ENCODE measurements around the gene RAPGEF5.

RAPGEF5 gene

GRCh38 chr7:22375359-22376048 lies 18.6 kb upstream of the RAPGEF5 start:
- DNase-seq: no peak

GRCh38 chr7:22373911-22374310 lies 17.0 kb upstream of the RAPGEF5 start:
- no peak for DNase-seq

- no peak for DNase-seq
Observed at GRCh38 chr7:22373388-22373787, 16.4 kb upstream of the RAPGEF5 start.

- DNase-seq: no peak
Observed at GRCh38 chr7:22372863-22373262, 15.9 kb upstream of the RAPGEF5 start.

- no peak for DNase-seq
Observed at GRCh38 chr7:22371878-22372277, 14.9 kb upstream of the RAPGEF5 start.

DNA sequence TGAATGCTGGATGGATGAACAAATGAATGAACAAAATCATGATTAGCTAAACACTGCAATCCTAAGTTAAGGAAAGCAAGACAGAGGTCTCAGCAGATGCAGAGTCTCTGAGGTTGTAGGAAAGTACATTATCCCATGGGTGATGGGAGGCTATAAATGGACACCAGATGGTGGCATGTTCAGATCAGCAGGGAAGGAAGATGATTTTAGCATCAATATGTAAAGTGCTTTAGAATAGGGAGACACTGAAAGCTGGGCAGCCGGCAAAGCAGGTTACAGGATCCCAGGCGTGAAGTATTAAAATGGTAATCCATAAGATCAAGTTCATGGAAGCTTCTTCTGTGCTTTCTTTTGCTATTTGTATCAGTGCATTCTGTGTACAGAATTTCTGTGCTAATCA lies 7.9 kb upstream of the RAPGEF5 start:
- no peak for DNase-seq

- DNase-seq: no peak
Observed at GRCh38 chr7:22363756-22364422, 6.9 kb upstream of the RAPGEF5 start.

DNA sequence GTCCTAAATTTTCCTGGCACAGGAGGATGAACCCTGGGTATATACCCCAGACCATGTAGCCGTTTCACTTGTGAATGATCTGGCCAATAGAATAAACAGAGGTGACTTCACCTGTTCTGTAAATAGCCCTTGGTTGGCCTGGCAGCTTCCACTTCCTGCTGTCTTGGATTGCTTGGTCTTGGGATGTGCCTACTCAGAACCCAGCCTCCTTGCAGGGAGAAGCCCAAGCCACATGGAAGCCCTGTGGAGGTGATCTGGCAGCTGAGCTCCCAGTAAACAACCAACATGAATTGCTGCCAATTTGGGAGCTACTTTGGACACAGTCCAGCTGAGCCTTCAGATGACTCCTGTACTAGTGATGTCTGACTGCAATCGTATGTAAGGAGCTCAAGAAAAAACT lies 4.8 kb upstream of the RAPGEF5 start:
- no peak for DNase-seq

DNA sequence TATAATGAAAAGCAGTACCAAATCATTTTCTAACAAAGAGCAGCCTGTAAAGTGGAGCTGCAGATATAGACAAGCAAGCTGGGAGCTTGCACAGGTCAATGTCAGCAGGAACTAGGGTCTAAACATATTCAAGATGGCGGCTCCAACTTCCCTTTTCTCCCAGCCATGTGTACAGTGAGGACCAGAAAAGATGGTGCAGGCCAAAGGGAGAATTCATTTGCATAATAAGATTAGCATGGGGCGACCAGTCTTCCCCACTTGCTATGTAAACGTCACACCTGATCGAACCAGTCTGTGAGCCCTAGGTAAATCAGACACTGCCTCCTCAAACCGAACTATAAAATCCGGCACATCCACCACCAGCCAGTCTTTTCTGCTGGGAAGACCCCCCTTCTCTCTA lies 4.4 kb upstream of the RAPGEF5 start:
- DNase-seq: no peak

DNA sequence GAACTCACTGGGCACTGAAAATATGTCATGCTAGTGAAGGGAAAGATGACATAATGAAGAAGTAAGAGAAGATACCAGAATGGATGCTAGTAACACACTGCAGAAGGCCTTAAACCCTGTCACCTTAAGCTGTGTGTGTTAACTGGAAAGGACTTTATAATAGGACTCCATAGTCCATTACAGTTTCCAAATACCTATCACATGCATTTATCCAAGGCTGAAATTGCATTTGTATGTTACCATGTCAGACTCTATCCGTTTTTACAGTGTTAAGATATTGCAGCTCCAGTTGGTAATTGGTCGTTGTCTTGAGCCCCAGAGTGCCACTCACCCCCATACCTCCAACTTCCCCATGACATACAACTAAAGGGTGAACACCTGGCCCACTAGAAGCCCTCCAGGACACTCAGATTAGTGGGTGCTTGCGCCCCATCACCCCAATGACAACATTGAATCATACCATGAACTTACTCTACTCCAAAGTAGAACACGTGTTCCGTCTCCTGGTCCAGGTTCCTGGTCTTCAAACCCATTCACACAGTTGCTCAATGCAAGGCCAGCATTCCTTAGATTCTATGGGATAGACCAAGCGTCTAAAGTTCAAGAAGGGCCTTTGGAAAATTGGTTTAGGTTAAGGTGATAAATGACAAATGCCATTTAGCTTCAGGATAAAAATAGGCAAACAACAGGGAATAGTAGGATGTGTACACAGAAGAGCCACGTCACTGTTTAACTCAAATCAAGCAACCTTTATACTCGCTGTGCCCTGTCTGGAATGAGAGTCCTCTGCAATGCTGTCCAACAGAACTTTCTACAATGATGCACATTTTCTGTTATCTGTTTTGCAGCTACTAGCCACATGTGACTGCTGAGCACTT lies 2.1 kb upstream of the RAPGEF5 start:
- DNase-seq: no peak

- DNase-seq: no peak
Observed at GRCh38 chr7:22357311-22358175, 589 bp upstream of the RAPGEF5 start.

GRCh38 chr7:22356010-22356691 lies 803 bp downstream of the RAPGEF5 start:
- DNase-seq: no peak

GRCh38 chr7:22355620-22356009 lies 1.3 kb downstream of the RAPGEF5 start:
- DNase-seq: no peak

GRCh38 chr7:22354462-22354861 lies 2.5 kb downstream of the RAPGEF5 start:
- no peak for DNase-seq

DNA sequence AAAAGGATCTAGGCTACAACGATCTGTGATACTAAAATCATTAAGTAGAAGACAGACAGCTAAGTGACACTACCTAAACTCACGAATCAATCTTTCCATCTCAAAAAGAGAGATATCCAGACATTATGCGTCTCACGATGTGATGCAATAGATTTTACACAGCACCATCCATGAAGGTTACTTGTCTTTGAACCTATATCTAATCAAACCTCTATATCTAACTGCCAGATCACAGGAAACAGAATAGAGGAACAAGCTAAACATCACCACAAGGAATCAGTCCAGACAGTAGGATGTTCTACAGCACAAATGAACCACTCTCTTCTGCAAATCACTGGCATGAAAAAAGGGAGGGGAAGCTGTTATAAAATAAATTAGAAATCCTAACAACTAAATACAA lies 4.1 kb downstream of the RAPGEF5 start:
- no peak for DNase-seq

GRCh38 chr7:22351878-22352277 lies 5.1 kb downstream of the RAPGEF5 start:
- no peak for DNase-seq

DNA sequence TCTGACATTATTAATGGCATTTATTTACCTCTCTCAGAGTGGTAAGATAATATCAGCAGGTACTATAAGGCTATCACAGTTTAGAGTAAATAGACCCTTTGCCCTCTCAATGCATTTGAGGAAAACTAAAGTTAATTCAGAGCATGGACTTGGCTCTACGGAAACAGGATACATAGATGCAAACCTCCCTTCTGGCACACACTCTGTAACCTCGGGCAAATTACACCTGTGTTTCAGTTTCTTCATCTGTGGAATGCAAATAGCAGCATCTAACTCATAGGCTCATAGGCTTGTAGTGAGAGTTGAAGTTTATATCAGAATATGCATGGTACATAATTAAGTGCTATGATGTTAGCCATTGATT lies 5.6 kb downstream of the RAPGEF5 start:
- no peak for DNase-seq

GRCh38 chr7:22350466-22351328 lies 6.3 kb downstream of the RAPGEF5 start:
- DNase-seq: no peak

- no peak for DNase-seq
Observed at GRCh38 chr7:22348379-22348778, 8.6 kb downstream of the RAPGEF5 start.

DNA sequence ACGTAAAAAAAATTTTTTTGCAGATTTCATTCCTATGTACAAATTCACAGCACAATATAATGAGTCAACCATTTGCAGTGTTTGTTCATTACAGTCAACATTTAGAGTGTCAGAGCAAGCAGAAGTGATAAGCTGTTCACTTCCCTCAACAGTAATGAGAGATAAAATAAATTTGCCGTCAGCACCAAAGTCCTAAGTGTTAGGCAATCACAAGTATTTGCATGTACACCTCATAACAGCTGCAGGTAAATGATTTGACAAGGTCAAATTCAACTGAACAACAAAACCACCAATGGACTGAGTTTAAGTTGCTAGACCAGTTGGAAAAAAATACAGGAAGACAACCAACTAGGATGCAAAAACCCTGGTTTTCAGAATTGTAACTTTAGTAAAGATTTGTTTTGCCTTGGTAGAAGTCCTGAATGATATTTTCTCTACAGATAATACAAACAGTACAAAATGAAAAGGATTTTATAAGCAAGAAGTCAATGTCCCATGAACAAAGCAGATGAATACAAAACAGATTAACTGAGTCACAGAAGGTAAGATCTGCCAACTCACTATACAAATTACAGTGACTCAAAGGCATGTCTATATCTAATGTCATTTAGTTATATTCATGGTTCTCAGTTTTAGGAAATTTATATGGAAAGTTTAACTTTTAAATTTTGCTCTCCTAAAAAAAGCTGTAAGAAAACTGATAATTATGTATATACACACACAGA lies 10.4 kb downstream of the RAPGEF5 start:
- DNase-seq: no peak

DNA sequence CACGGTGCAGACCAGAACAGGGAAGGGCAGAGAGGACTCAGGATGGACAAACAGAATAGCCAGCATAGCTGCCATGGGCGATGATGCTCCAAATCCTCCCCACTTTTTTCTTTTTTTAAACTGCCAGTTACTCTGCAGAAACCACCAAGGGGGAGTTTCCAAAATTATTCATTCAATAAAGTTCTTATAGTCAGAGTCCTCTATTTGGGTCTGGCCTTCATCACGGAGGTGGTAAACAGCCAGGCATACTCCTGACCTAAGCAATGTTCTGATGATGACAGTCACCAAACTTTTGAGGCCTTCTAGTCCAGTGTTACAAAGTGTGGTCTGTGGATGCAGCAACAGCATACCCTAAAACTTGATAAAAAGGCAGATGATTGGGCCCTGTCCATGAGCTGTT lies 12.3 kb downstream of the RAPGEF5 start:
- no peak for DNase-seq

Measured in CD4-positive, alpha-beta T cell treated with Interleukin-17A for 1 hour (primary cell).